ENCODE results near the gene NDUFAF3. TPM values are rescaled to one million over a fixed set of nuclear protein-coding genes. Genes with fewer than 3 reads are reported as not detected.

Gene NDUFAF3
- total and polyA plus RNA-seq, 2 of the 4 experiments (the other 2 are of a cell fraction) = 26.5 to 112 TPM

GRCh38 chr3:48982686-48983085 lies 39.2 kb upstream of the NDUFAF3 start:
- Histone ChIP-seq H3K4me2 (ENCODE audit: low read depth, low read length) (no peak overlapping the region), H2AFZ (replicated peaks; ENCODE audit: low read length, poor library complexity) (no peak overlapping the region), H3K4ac (ENCODE audit: low read depth, low read length) (no peak overlapping the region), H3K23ac (ENCODE audit: low read depth, low read length) (no peak overlapping the region), H3K27ac (ENCODE audit: insufficient read depth, low read length) (no peak overlapping the region), H2BK120ac (ENCODE audit: low read depth, low read length) (no peak overlapping the region), H2AK5ac (ENCODE audit: low read depth, low read length) (no peak overlapping the region), H2BK15ac (ENCODE audit: low read depth, low read length) (no peak overlapping the region), H2BK5ac (ENCODE audit: low read depth, low read length, poor library complexity, severe bottlenecking) (no peak overlapping the region), H3K56ac (ENCODE audit: extremely low read depth, insufficient read depth, low read length) (no peak overlapping the region), H3K79me1 (ENCODE audit: low read depth in 1 of 2, low read length in 2 of 2) (peaks cover 21 to 25% of the 10 kb centered on the region in 2 experiments; a peak in 3 of 4 replicates), H3K4me1 (ENCODE audit: control insufficient read depth, insufficient read depth, low read length) (no peaks in the 10 kb centered on the region), H3K9me1 (ENCODE audit: insufficient read depth, low read length) (peaks cover 5% of the 10 kb centered on the region; the same call in 1 of the 2 replicates), H2BK20ac (ENCODE audit: low read depth, low read length) (no peak overlapping the region), H3K18ac (ENCODE audit: low read depth, low read length) (no peak overlapping the region), H4K8ac (ENCODE audit: low read depth in 2 of 2, low read length in 2 of 2) (no peak overlapping the region), H3K9ac (ENCODE audit: low read depth, low read length) (no peak overlapping the region), H3K4me3 (ENCODE audit: insufficient read depth, low read depth, low read length) (no peak overlapping the region), H4K20me1 (ENCODE audit: insufficient read depth, low read length) (no peaks in the 10 kb centered on the region), H3K36me3 (ENCODE audit: control insufficient read depth, insufficient read depth, low read length) (peaks cover 55% of the 10 kb centered on the region), H3K9me3 (ENCODE audit: control insufficient read depth, insufficient read depth, low read length) (no peaks in the 10 kb centered on the region), H2AK9ac (replicated peaks; ENCODE audit: low read depth, low read length, poor library complexity) (no peak overlapping the region), H3K14ac (replicated peaks; ENCODE audit: low read depth, low read length) (no peak overlapping the region), H4K5ac (ENCODE audit: low read depth, low read length) (no peak overlapping the region), H3K27me3 (ENCODE audit: control insufficient read depth, insufficient read depth, low read length) (no peaks in the 10 kb centered on the region), H4K91ac (ENCODE audit: insufficient read depth, low read depth, low read length) (no peak overlapping the region)
- WGBS, 2 experiments (ENCODE audit: extremely low coverage in 2 of 2, insufficient read length in 1 of 2) = 100% methylated on average over 1 of the region's 5 CpGs; no CpG with 5 or more reads in 1 of the 2 experiments
- TF ChIP-seq MXI1 (IDR thresholded peaks at IDR 0.05; ENCODE audit: borderline replicate concordance, low read depth, low read length) (no peak), ELK1 (IDR thresholded peaks at IDR 0.05; ENCODE audit: borderline replicate concordance, low read depth, low read length) (no peak), SMC3 (IDR thresholded peaks at IDR 0.05; ENCODE audit: low read depth, low read length) (no peak), USF2 (IDR thresholded peaks at IDR 0.05; ENCODE audit: low read depth, low read length) (no peak), RFX5 (IDR thresholded peaks at IDR 0.05; ENCODE audit: low read depth, low read length) (no peak), BHLHE40 (IDR thresholded peaks at IDR 0.05; ENCODE audit: low read depth, low read length) (no peak), CTCF (conservative IDR thresholded peaks at IDR 0.05; ENCODE audit: low read depth, low read length) (no peak)
- no TSS peak for BruUV-seq (replicated peaks)
- ChIA-PET POLR2A (ENCODE audit: unreplicated experiment) (no interaction called here), CTCF (interaction anchor here (1.1 kb wide), 1 partner anchor 24 kb away, joined by 3 read pairs; the partner anchor contains the start of gene WDR6)
- no peak for DNase-seq
- dilution Hi-C loops (cut with HindIII; ENCODE audit: low sequenced_read_pairs, unreplicated experiment) (no loop called here), in situ Hi-C loops (cut with MboI; ENCODE audit: low sequenced_read_pairs) (no loop called here), intact Hi-C loops (cut with micrococcal nuclease) (no loop called here)
- ATAC-seq (ENCODE audit: low read depth) = no peak

Measured in IMR-90 (cell line).